NT2/D1 (cell line): Measurements from ENCODE around the gene CEMIP.

Source experiments
- DNase-seq: peaks from one replicate; pipeline ENCODE4 v3.0.0-alpha.2; 2011; ENCODE audit warnings: low read depth, low spot score
- H3K27me3 ChIP-seq: 2 replicates; pipeline ENCODE4 v1.6.0; 2011; ENCODE audit warnings: mild to moderate bottlenecking; ENCODE audit not compliant: insufficient read length, insufficient read depth
- H3K36me3 ChIP-seq: 2 replicates; pipeline ENCODE4 v1.6.1; 2011; ENCODE audit warnings: mild to moderate bottlenecking, low read length, mixed read lengths; ENCODE audit not compliant: insufficient read depth, insufficient read length
- H3K4me1 ChIP-seq: 2 replicates; pipeline ENCODE4 v1.5.1; 2011; ENCODE audit not compliant: insufficient read depth, insufficient read length
- H3K4me3 ChIP-seq: 2 replicates; pipeline ENCODE4 v1.5.1; 2011; ENCODE audit warnings: low read depth; ENCODE audit not compliant: insufficient read length
- H3K9ac ChIP-seq: 2 replicates; pipeline ENCODE4 v1.6.0; 2011; ENCODE audit warnings: low read depth; ENCODE audit not compliant: insufficient read length
- H3K9me3 ChIP-seq: 2 replicates; pipeline ENCODE4 v1.5.1; 2011; ENCODE audit warnings: mild to moderate bottlenecking, low read length; ENCODE audit not compliant: insufficient read depth
- SUZ12 ChIP-seq: IDR thresholded peaks from 2 replicates; pipeline ENCODE4 v1.6.1; 2011; ENCODE audit not compliant: insufficient read length, insufficient read depth; ENCODE audit errors: extremely low read depth
- YY1 ChIP-seq: IDR thresholded peaks from 2 replicates; pipeline ENCODE4 v1.6.1; 2011; ENCODE audit not compliant: insufficient read length, insufficient read depth
- ZNF274 ChIP-seq: IDR thresholded peaks from 2 replicates; pipeline ENCODE4 v1.6.1; 2011; ENCODE audit warnings: mild to moderate bottlenecking, low read depth, low read length

Gene CEMIP

DNA sequence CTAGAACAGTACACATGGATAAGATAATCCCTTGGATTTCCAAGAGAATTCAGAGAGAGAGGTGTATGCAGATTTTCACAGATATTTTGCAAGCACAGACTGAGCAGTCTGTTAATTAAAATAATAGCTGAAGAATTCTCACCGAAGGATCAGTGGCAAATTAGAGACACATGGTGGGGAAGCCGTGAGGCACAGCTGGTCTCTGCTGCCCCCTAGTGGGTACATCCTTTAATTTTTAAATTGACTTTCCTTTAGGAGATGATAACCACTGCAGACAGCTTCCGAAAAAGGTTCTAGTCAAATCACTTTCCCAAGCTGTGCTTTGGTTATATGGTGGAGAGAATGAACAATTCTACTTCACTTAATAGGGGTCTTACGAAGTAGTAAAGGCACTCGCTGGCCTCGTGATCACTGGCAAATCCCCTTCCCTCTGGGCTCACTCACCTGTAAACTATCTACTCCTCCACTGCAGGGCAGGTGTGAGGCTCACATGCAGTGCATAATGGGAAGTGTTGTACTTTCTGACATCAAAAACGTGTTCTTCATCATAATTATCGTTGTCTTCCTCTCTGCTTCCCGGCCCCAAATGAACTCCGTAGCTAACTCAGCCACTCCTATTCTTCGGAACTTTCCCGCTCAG lies 191.0 kb downstream of the CEMIP start:
- no peak overlapping the region for H3K9ac ChIP-seq
- no peaks in the 10 kb centered on the region for H3K9me3 ChIP-seq
- H3K36me3 ChIP-seq, result peaks cover 27% of the 10 kb centered on the region
- H3K4me1 ChIP-seq, result peaks cover 11% of the 10 kb centered on the region
- DNase-seq, result no peak
- TF ChIP-seq SUZ12 (no peak), ZNF274 (no peak), YY1 (no peak)
- H3K4me3 ChIP-seq, result no peak overlapping the region
- H3K27me3 ChIP-seq, result no peaks in the 10 kb centered on the region

DNA sequence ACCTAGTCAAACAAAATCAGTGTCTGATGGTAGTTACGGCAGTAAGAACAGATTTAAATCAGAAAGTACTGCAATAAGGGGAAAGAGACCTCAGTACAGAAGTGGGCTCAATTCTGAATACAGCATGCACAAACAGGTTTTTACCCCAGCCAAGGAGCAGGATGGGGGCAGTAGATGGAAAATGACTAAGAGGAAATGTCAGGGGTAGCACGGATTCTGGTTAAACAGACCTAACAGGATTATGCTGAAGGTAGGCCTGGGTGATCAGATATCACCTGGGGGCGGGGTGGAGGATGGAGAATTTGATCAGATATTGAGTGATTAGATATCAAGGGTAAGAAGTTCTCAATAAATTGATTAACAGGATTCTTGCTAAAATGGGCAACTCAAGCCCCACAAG lies 191.5 kb downstream of the CEMIP start:
- Histone ChIP-seq H3K36me3 (peaks cover 27% of the 10 kb centered on the region), H3K27me3 (no peaks in the 10 kb centered on the region), H3K9me3 (no peaks in the 10 kb centered on the region), H3K4me3 (no peak overlapping the region), H3K9ac (no peak overlapping the region), H3K4me1 (peaks cover 11% of the 10 kb centered on the region)
- DNase-seq, result no peak
- no peak for TF ChIP-seq YY1
- no peak for TF ChIP-seq SUZ12
- TF ChIP-seq ZNF274, result no peak

DNA sequence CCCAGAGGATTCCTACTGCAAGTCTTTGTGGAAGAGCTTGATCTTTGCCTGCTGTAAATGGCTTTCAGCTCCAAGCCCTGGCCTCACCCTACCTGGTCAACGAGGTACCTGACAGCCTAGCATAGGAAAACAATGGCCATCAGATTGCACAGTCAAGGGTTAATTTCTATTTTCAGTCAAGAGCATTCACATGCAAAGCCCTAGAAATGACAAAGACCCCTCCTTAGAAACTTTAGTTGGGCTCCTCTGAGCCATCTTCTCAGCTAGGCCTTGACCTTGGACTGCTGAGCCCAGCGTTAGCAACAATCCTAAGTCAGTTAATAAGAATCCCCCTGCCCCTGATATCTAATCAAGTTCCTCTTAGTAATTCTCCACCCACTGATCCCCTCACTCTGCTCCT lies 192.0 kb downstream of the CEMIP start:
- Histone ChIP-seq H3K9ac (no peak overlapping the region), H3K4me3 (no peak overlapping the region), H3K27me3 (no peaks in the 10 kb centered on the region), H3K9me3 (no peaks in the 10 kb centered on the region), H3K36me3 (peaks cover 30% of the 10 kb centered on the region), H3K4me1 (peaks cover 11% of the 10 kb centered on the region)
- no peak for DNase-seq
- no peak for TF ChIP-seq ZNF274
- TF ChIP-seq SUZ12, result no peak
- TF ChIP-seq YY1, result no peak

DNA sequence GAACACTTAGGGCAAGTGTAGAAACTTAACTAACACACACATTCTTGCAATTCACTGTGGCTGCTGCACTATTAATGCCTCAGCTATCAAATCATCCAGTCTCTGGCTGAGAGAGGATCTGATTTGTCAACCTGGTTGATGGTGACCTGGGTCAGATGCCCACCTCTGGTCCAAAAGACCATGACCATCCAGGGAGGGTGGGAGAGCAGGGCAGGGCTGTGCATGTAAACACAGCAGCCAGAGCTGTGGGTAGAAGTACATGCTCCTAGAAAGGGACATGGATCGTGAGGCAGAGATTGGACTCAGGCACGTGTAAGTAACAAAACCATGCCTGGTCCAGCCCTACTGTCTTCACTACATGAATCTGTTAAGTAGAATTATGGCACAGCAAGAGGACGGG lies 193.1 kb downstream of the CEMIP start:
- peaks cover 14% of the 10 kb centered on the region for H3K4me1 ChIP-seq
- no peaks in the 10 kb centered on the region for H3K9me3 ChIP-seq
- no peaks in the 10 kb centered on the region for H3K27me3 ChIP-seq
- H3K36me3 ChIP-seq, result peaks cover 38% of the 10 kb centered on the region
- DNase-seq, result no peak
- H3K4me3 ChIP-seq, result no peak overlapping the region
- no peak overlapping the region for H3K9ac ChIP-seq
- TF ChIP-seq SUZ12 (no peak), ZNF274 (no peak), YY1 (no peak)

DNA sequence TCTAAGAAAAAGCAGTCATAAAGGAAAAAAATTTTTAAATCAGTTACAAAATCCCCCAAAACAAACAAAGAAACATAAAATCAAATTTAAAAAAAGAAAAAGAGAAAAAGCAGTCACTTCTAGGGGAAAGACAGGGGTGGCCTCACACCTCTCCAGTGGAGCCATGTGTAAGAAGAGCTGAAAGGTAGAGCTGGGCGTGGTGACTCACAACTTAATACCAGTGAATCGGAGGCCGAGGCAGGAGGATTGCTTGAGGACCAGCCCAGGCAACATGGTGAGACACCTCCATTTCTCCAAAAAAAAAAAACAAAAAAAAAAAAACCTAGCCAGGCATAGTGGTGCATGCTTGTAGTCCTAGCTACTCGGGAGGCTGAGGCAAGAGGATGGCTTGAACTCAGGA lies 195.7 kb downstream of the CEMIP start:
- no peaks in the 10 kb centered on the region for H3K27me3 ChIP-seq
- no peaks in the 10 kb centered on the region for H3K9me3 ChIP-seq
- peaks cover 52% of the 10 kb centered on the region for H3K36me3 ChIP-seq
- H3K4me3 ChIP-seq, result no peak overlapping the region
- no peak overlapping the region for H3K9ac ChIP-seq
- no peak for TF ChIP-seq SUZ12
- TF ChIP-seq YY1, result no peak
- no peak for TF ChIP-seq ZNF274
- H3K4me1 ChIP-seq, result peaks cover 12% of the 10 kb centered on the region
- DNase-seq, result no peak

DNA sequence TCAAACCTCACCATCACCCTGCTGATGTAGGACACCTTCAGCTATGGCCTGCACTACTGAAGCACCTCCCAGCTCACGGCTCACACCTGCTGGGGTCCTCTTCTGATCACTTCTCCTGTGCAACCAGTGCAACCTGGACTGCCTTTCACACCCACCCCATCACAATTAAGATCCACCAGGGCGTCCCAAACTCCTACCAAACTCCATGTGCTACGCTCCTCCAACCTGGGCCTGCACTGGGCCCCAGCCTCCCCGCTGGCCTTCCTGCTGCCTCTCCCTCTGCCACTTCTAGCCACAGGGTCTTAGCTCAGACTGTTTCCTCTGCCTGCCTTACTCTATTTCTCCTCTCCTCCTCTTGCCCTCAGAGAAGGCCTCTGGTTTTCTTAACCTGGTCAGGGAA lies 197.7 kb downstream of the CEMIP start:
- peaks cover 66% of the 10 kb centered on the region for H3K36me3 ChIP-seq

DNA sequence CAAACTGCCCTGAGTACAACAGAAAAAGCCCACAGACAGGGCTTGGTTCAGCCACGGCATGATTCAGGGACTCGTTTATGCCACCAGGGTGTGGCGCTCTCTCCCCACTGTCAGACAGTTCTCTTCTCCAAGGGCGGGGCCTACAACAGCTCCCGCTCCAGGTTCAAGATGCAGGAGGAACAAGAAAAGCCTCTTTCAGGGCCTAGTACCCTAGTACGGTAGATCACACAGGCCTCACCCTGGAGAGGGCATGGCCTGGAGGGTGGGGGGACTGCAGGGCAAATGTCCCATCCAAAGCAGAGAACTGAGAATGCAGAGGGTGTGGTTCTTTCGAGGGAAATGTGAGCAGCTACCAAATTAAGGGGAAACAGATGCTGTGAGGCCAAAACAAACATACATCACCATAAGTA lies 198.5 kb downstream of the CEMIP start:
- peaks cover 70% of the 10 kb centered on the region for H3K36me3 ChIP-seq
- no peaks in the 10 kb centered on the region for H3K9me3 ChIP-seq
- peaks cover 9% of the 10 kb centered on the region for H3K4me1 ChIP-seq
- H3K27me3 ChIP-seq, result no peaks in the 10 kb centered on the region
- DNase-seq, result no peak
- H3K4me3 ChIP-seq, result no peak overlapping the region
- no peak overlapping the region for H3K9ac ChIP-seq
- no peak for TF ChIP-seq SUZ12
- no peak for TF ChIP-seq ZNF274
- TF ChIP-seq YY1, result no peak

More for the DNA sequence above, 197.7 kb downstream of the CEMIP start:
- no peaks in the 10 kb centered on the region for H3K27me3 ChIP-seq
- no peak overlapping the region for H3K4me3 ChIP-seq
- no peaks in the 10 kb centered on the region for H3K9me3 ChIP-seq
- peak overlapping the region; percentile 18 for H3K9ac ChIP-seq
- H3K4me1 ChIP-seq, result peaks cover 9% of the 10 kb centered on the region
- no peak for DNase-seq
- no peak for TF ChIP-seq ZNF274
- no peak for TF ChIP-seq SUZ12
- TF ChIP-seq YY1, result no peak
